B cell (primary cell): ENCODE data around the gene MIPOL1. TPM values are rescaled to one million over a fixed set of nuclear protein-coding genes. Genes with fewer than 3 reads are reported as not detected.

ENCODE experiments used
- ATAC-seq: fragments of 200-7000 bp; cut with Tn5 transposase; one replicate; pipeline ENCODE4 v1.10.0; 2021; ENCODE audit warnings: low read depth, mild to moderate bottlenecking, moderate number of reproducible peaks, moderate library complexity
- CTCF ChIA-PET: fragments of 350-600 bp; sonication (Branson Sonifier 250); formaldehyde crosslinking; loops from one replicate; lab custom pipeline; 2021; ENCODE audit warnings: antibody characterized with exemption, inconsistent platforms; lab: Charles Lee
- POLR2A ChIA-PET: fragments of 350-600 bp; sonication (Branson Sonifier 250); formaldehyde crosslinking; loops from one replicate; lab custom pipeline; 2021; ENCODE audit warnings: antibody characterized with exemption; lab: Charles Lee
- DNase-seq: peaks from one replicate; pipeline ENCODE4 v3.0.0; 2013
- H2AFZ ChIP-seq: 2 replicates; pipeline ENCODE4 v1.6.1; 2012; ENCODE audit warnings: mild to moderate bottlenecking, low read depth, low read length; ENCODE audit not compliant: insufficient read depth, poor library complexity, severe bottlenecking
- H3K27ac ChIP-seq, 2 donors: 1 replicate in 1 of 2; 2 replicates in 1 of 2; pipeline ENCODE4 v1.5.1; 2012 to 2013; ENCODE audit warnings: low read length in 2 of 2, mild to moderate bottlenecking in 2 of 2, moderate library complexity in 1 of 2
- H3K27me3 ChIP-seq, 4 experiments: fragments of 200-600 bp in 1 of 4; sonication (generic) in 1 of 4; replicated peaks in 1 of 4; 1 replicate in 2 of 4; 2 replicates in 2 of 4; pipeline versions ENCODE4 v1.6.1 to v1.7.0; 2013 to 2016; ENCODE audit warnings: low read length in 3 of 4, mild to moderate bottlenecking in 2 of 4, mixed read lengths in 1 of 4, moderate library complexity in 1 of 4; ENCODE audit not compliant: insufficient read depth in 4 of 4, control insufficient read depth in 3 of 4; ENCODE audit errors: control extremely low read depth in 1 of 4
- H3K36me3 ChIP-seq, 2 experiments: replicated peaks in 1 of 2; 1 replicate in 1 of 2; 2 replicates in 1 of 2; pipeline versions ENCODE4 v1.6.1 to v1.7.1; 2013; ENCODE audit warnings: low read length in 1 of 2; ENCODE audit not compliant: insufficient read depth in 2 of 2, control insufficient read depth in 1 of 2; ENCODE audit errors: control extremely low read depth in 1 of 2, extremely low read depth in 1 of 2
- H3K4me1 ChIP-seq, 2 donors: fragments of 200-600 bp in 1 of 2; sonication (generic) in 1 of 2; 1 replicate in 1 of 2; 2 replicates in 1 of 2; pipeline versions ENCODE4 v1.5.1 to v1.6.1; 2013 to 2017; ENCODE audit warnings: low read length in 2 of 2; ENCODE audit not compliant: control insufficient read depth in 2 of 2, insufficient read depth in 2 of 2
- H3K4me2 ChIP-seq: replicated peaks from 2 replicates; pipeline ENCODE3; 2012; ENCODE audit warnings: mild to moderate bottlenecking, low read depth, low read length; ENCODE audit not compliant: poor library complexity, severe bottlenecking
- H3K4me3 ChIP-seq, 5 experiments: fragments of 200-600 bp in 1 of 5; sonication (generic) in 1 of 5; 1 replicate in 3 of 5; 2 replicates in 2 of 5; pipeline versions ENCODE4 v1.5.1 to v1.7.0; 2011 to 2016; ENCODE audit warnings: low read length in 4 of 5, mild to moderate bottlenecking in 4 of 5, low read depth in 2 of 5, control low read depth in 1 of 5, moderate library complexity in 1 of 5; ENCODE audit not compliant: insufficient read depth in 1 of 5; ENCODE audit errors: control extremely low read depth in 1 of 5, extremely low read depth in 1 of 5
- H3K79me2 ChIP-seq: fragments of 200-600 bp; sonication (generic); one replicate; pipeline ENCODE4 v1.6.0; 2016; ENCODE audit warnings: low read length; ENCODE audit not compliant: control insufficient read depth, insufficient read depth
- H3K9ac ChIP-seq: fragments of 200-600 bp; sonication (generic); 2 replicates; pipeline ENCODE4 v1.6.1; 2017; ENCODE audit warnings: mild to moderate bottlenecking, low read length, moderate library complexity
- H3K9me3 ChIP-seq, 3 donors: one replicate each; pipeline versions ENCODE4 v1.6.1 to v1.7.1; 2013; ENCODE audit warnings: low read length in 2 of 3; ENCODE audit not compliant: control insufficient read depth in 2 of 3, insufficient read depth in 1 of 3; ENCODE audit errors: control extremely low read depth in 1 of 3
- H4K20me1 ChIP-seq: 2 replicates; pipeline ENCODE4 v1.6.0; 2012; ENCODE audit warnings: mild to moderate bottlenecking, low read length; ENCODE audit not compliant: insufficient read depth, control insufficient read depth, poor library complexity, severe bottlenecking
- H3K27ac Mint-ChIP-seq: one replicate; pipeline ENCODE4 v1.8.0; 2021; ENCODE audit warnings: mixed read lengths
- H3K27me3 Mint-ChIP-seq: one replicate; pipeline ENCODE4 v1.8.0; 2021; ENCODE audit warnings: mixed read lengths
- H3K4me1 Mint-ChIP-seq: one replicate; pipeline ENCODE4 v1.8.0; 2021; ENCODE audit warnings: mixed read lengths
- H3K4me3 Mint-ChIP-seq: one replicate; pipeline ENCODE4 v1.8.0; 2021; ENCODE audit warnings: mixed read lengths
- H3K9me3 Mint-ChIP-seq: one replicate; pipeline ENCODE4 v1.8.0; 2022; ENCODE audit warnings: mixed read lengths; ENCODE audit not compliant: insufficient read depth
- CTCF ChIP-seq: fragments of 200-600 bp; IDR thresholded peaks from one replicate; pipeline ENCODE4 v1.8.0; 2022; ENCODE audit warnings: antibody characterized with exemption, mild to moderate bottlenecking
- EZH2 ChIP-seq: IDR thresholded peaks from 2 replicates; pipeline ENCODE4 v1.6.1; 2012; ENCODE audit warnings: borderline replicate concordance, low read depth, mild to moderate bottlenecking, moderate library complexity, low read length; ENCODE audit not compliant: insufficient read depth, poor library complexity, severe bottlenecking
- WGBS: methylation state at CpG from one replicate; pipeline ENCODE4 v1.1.5; 2013; ENCODE audit warnings: missing lambda C conversion rate; ENCODE audit not compliant: insufficient coverage; 5-methylcytosine and 5-hydroxymethylcytosine counted together
- intact Hi-C: fragments of 100-400 bp; cut with micrococcal nuclease; formaldehyde crosslinking; loops from one replicate; pipeline ENCODE4 v1.10.0; 2022
- polyA plus RNA-seq: library from polyadenylated mRNA; depleted of rRNA; stranded (reverse); fragments of >200 nt; gene quantifications from 2 replicates; pipeline ENCODE4 v1.2.3, GENCODE V29; 2012
- total RNA-seq, 2 donors: library from RNA; stranded (reverse); fragments of 120-200 nt in 1 of 2; gene quantifications; 1 replicate in 1 of 2; 2 replicates in 1 of 2; pipeline versions ENCODE4 v1.2.3 to v1.2.4, GENCODE V29; 2013 to 2022

The MIPOL1 gene
- total and polyA plus RNA-seq, 2 donors (not counting 1 experiment from before 2014, with no cell fraction given), result 0.17 TPM; not detected in 1

- Histone ChIP-seq H3K4me2 (no peak overlapping the region), H3K36me3 (no peaks in the 10 kb centered on the region), H3K27ac (no peak overlapping the region), H3K4me3 (no peak overlapping the region), H3K4me1 (no peaks in the 10 kb centered on the region), H4K20me1 (no peaks in the 10 kb centered on the region), H3K79me2 (no peaks in the 10 kb centered on the region), H3K9ac (no peak overlapping the region), H3K9me3 (peaks cover 0 to 29% (median 0%) of the 10 kb centered on the region in 3 donors), H2AFZ (no peak overlapping the region), H3K27me3 (peaks cover 0 to 45% (median 34%) of the 10 kb centered on the region in 4 experiments)
- Mint-ChIP-seq H3K9me3 (no peaks in the 10 kb centered on the region), H3K4me3 (no peak overlapping the region), H3K4me1 (no peaks in the 10 kb centered on the region), H3K27ac (no peak overlapping the region), H3K27me3 (peaks cover 50% of the 10 kb centered on the region)
- ChIA-PET CTCF (no interaction called here), POLR2A (no interaction called here)
- no peak for ATAC-seq
- DNase-seq, result no peak
- WGBS, result 36% methylated on average over 4 of the region's 10 CpGs
- TF ChIP-seq EZH2, result no peak
- intact Hi-C loops, result no loop called here
These were observed 388.4 kb downstream of the MIPOL1 start for GRCh38 chr14:37585971-37586796.

- Histone ChIP-seq H3K27ac (no peak overlapping the region), H2AFZ (no peak overlapping the region), H3K79me2 (no peaks in the 10 kb centered on the region), H3K4me1 (no peaks in the 10 kb centered on the region), H3K4me2 (no peak overlapping the region), H3K36me3 (no peaks in the 10 kb centered on the region), H3K4me3 (no peak overlapping the region), H3K9ac (no peak overlapping the region), H3K9me3 (peaks cover 0 to 35% (median 1%) of the 10 kb centered on the region in 3 donors), H4K20me1 (no peaks in the 10 kb centered on the region), H3K27me3 (peaks cover 0 to 51% (median 35%) of the 10 kb centered on the region in 4 experiments)
- ATAC-seq (no peak), DNase-seq (no peak)
- peaks cover 49% of the 10 kb centered on the region for H3K27me3 Mint-ChIP-seq
- no peaks in the 10 kb centered on the region for H3K9me3 Mint-ChIP-seq
- TF ChIP-seq CTCF, result no peak
- TF ChIP-seq EZH2, result no peak
- H3K4me1 Mint-ChIP-seq, result no peaks in the 10 kb centered on the region
- no CpG with 5 or more reads among the region's 1 CpG for WGBS
- intact Hi-C loops, result no loop called here
- no peak overlapping the region for H3K27ac Mint-ChIP-seq
- POLR2A ChIA-PET, result no interaction called here
- CTCF ChIA-PET, result no interaction called here
- no peak overlapping the region for H3K4me3 Mint-ChIP-seq
These were observed 389.0 kb downstream of the MIPOL1 start for GRCh38 chr14:37586797-37587130.
